NB4 (cell line): ENCODE results near the gene KRT10.
"Not testable (repeated sequence)": the region's sequence is repeated elsewhere in the genome, so short reads cannot be mapped to it uniquely, and the experiment has no call there.

ENCODE experiments used
- DNase-seq: peaks from one replicate; pipeline ENCODE4 v3.0.0; 2010; ENCODE audit warnings: low read depth
- H3K4me3 ChIP-seq: one replicate; pipeline ENCODE4 v1.5.1; 2011; ENCODE audit warnings: mild to moderate bottlenecking, low read depth, low read length, moderate library complexity
- CTCF ChIP-seq: IDR thresholded peaks from one replicate; pipeline ENCODE4 v1.5.1; 2012; ENCODE audit warnings: low read depth, low read length
- MAX ChIP-seq: IDR thresholded peaks from 2 replicates; pipeline ENCODE4 v1.6.1; 2011; ENCODE audit warnings: low read depth, low read length
- MYC ChIP-seq: IDR thresholded peaks from 2 replicates; pipeline ENCODE4 v1.6.1; 2011; ENCODE audit warnings: low read depth, low read length
- POLR2A ChIP-seq: IDR thresholded peaks from 2 replicates; pipeline ENCODE4 v1.6.1; 2011; ENCODE audit warnings: mild to moderate bottlenecking; ENCODE audit not compliant: insufficient read length; ENCODE audit errors: extremely low read depth

Gene KRT10

GRCh38 chr17:40817103-40817682 lies 5.2 kb downstream of the KRT10 start:
- TF ChIP-seq MAX (no peak), POLR2A (no peak), MYC (no peak), CTCF (no peak)
- no peak for DNase-seq
- no peak overlapping the region for H3K4me3 ChIP-seq

DNA sequence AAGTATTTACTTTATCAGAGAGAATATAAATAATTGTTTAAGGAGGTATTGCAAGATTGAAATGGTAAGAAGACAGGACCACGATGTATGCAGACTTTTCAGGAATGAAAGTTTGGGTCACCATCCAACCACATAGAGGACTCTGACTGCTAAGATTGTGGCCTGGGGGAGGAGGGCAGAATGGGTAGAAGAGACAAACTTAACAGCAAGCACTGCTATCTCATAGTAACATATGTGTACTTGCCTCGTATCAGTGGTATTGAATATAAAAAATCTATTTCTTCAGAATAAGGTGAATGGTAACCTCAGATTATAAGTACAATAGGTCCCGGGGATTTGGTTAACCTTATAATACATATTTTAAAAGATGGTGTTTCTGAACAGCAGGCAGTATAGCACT lies 5.8 kb downstream of the KRT10 start:
- H3K4me3 ChIP-seq = no peak overlapping the region
- TF ChIP-seq MYC = no peak
- no peak for TF ChIP-seq CTCF
- no peak for TF ChIP-seq POLR2A
- no peak for DNase-seq

DNA sequence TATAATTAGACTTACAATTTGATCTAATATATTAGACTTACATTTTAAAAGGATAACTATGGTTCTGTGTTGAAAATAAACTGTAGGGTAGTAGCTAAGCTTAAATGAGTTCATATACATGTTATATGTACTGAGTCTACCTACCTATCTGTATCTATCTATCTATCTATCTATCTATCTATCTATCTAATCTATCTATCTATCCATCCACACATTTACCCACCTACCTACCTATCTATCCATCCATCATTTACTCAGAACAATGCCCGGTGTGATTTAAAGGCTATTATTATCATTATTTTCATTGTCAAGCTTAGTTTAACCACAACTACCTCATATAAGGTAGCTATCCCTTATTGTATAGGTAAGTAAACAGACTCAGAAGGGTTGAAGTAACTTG lies 7.0 kb downstream of the KRT10 start:
- TF ChIP-seq POLR2A = no peak
- no peak for TF ChIP-seq MAX
- H3K4me3 ChIP-seq = no peak overlapping the region
- no peak for DNase-seq

DNA sequence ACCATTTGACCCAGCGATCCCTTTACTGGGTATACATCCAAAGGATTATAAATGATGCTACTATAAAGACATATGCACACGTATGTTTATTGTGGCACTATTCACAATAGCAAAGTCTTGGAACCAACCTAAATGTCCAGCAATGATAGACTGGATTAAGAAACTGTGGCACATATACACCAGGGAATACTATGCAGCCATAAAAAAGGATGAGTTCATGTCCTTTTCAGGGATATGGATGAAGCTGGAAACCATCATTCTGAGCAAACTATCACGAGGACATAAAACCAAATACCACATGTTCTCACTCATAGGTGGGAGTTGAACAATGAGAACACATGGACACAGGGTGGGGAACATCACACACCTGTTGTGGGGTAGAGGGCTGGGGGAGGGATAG lies 7.8 kb downstream of the KRT10 start:
- not testable (repeated sequence) for H3K4me3 ChIP-seq, DNase-seq

- TF ChIP-seq MAX (no peak), POLR2A (no peak), CTCF (no peak), MYC (no peak)
These were observed 8.6 kb downstream of the KRT10 start for GRCh38 chr17:40813804-40814203.

GRCh38 chr17:40812639-40813038 lies 9.8 kb downstream of the KRT10 start:
- TF ChIP-seq CTCF (no peak), MAX (no peak), POLR2A (no peak), MYC (no peak)
- DNase-seq = no peak
- no peak overlapping the region for H3K4me3 ChIP-seq

More at GRCh38 chr17:40813804-40814203, 8.6 kb downstream of the KRT10 start:
- no peak for DNase-seq
- H3K4me3 ChIP-seq = no peak overlapping the region

DNA sequence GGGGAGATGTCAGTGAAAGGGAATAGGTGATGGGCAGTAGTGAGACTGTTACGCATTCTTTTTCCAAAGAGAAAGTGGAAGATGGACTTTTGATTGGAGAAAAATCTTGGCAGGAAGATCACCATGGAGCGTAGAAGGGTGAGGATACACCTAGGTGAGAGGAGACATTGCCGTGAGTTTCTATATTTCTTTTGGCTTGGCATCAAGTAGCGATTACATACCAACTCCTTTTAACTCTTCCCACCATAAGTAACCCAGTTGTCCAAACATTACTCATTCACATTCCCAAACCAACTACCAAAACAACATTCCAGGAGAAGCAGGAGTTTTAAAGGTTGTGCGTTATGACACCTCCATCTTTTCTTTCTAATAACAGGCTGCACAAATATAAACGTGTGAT lies 11.9 kb downstream of the KRT10 start:
- H3K4me3 ChIP-seq = no peak overlapping the region
- no peak for DNase-seq
- TF ChIP-seq CTCF (no peak), MAX (no peak), MYC (no peak), POLR2A (no peak)
